Measurements from ENCODE around the gene CHEK1.

DNA sequence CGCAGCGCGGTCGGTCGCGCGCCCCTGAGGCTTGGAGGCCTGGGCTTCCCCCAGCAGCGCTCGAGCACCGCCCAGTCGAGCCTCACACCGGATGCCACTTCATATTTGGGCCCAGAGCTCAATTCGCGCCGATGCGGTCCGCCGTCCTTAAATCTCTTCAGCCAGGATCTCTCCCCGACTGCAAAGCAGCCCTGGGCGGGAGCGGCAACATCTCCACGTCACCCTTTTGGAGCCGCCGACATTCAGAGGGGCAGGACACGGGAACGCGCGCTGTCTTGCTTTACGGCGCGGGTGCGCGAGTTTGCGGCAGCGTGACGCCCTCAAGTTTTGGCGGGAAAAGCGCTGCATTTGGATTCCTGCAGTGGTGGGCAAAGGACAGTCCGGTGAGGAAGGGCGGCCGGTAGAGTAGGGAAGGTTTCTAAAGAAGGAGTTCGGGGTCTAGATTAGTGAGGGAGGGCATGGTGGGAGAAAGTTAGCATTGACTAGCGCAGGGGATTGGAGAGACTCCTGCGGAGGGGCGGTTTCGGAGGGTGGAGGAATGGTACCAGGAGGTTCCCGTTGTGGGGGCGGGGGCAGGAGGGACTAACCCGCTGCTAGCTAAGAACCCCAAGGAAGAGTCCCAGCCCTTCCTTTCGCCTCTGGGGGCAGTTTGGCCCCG is 796 bp downstream of the CHEK1 start:
- peak; percentile 94 for TF ChIP-seq TAF1 (IDR thresholded peaks at IDR 0.05; ENCODE audit: low read depth, low read length)
- TF ChIP-seq POLR2AphosphoS5 (IDR thresholded peaks at IDR 0.05; ENCODE audit: low read depth, low read length) = peak; percentile 78; the same call in 1 of the 2 replicates
- peak; percentile 82 for TF ChIP-seq POLR2A (IDR thresholded peaks at IDR 0.05; ENCODE audit: low read depth, low read length)
